Gastrocnemius medialis (tissue), 4 donors: ENCODE results near the gene CAPN5. TPM values are rescaled to one million over a fixed set of nuclear protein-coding genes. Genes with fewer than 3 reads are reported as not detected.

Experiments
- ATAC-seq, 2 donors: fragments of 150-250 bp; one replicate each; pipeline ENCODE4 v1.9.1; 2016
- DNase-seq, 2 donors: peaks; one replicate each; pipeline ENCODE4 v3.0.0-alpha.2; 2019
- H3K27ac ChIP-seq, 4 donors: fragments of 200-600 bp; sonication (generic); 1 replicate in 1 of 4; 2 replicates in 3 of 4; pipeline ENCODE4 v1.5.1; 2016 to 2018; ENCODE audit warnings: mild to moderate bottlenecking in 2 of 4, moderate library complexity in 1 of 4
- H3K27me3 ChIP-seq, 3 donors: fragments of 200-600 bp; sonication (generic) in 2 of 3; 1 replicate in 1 of 3; 2 replicates in 2 of 3; pipeline versions ENCODE4 v1.5.1 to v1.6.0; 2016 to 2019; ENCODE audit warnings: mild to moderate bottlenecking in 1 of 3, moderate library complexity in 1 of 3
- H3K36me3 ChIP-seq, 2 donors: fragments of 200-600 bp; sonication (generic) in 1 of 2; one replicate each; pipeline ENCODE4 v1.5.1; 2017 to 2018
- H3K4me1 ChIP-seq, 2 donors: fragments of 200-600 bp; sonication (generic) in 1 of 2; one replicate each; pipeline ENCODE4 v1.5.1; 2016 to 2017; ENCODE audit warnings: mild to moderate bottlenecking in 2 of 2
- H3K4me3 ChIP-seq, 4 donors: fragments of 200-600 bp; sonication (generic) in 3 of 4; 1 replicate in 1 of 4; 2 replicates in 3 of 4; pipeline ENCODE4 v1.5.1; 2016 to 2019; ENCODE audit warnings: mild to moderate bottlenecking in 2 of 4
- H3K9me3 ChIP-seq, 3 donors: fragments of 200-600 bp; sonication (generic) in 2 of 3; 1 replicate in 1 of 3; 2 replicates in 2 of 3; pipeline ENCODE4 v1.5.1; 2016 to 2019
- POLR2A ChIP-seq, 2 donors: fragments of 450-650 bp; IDR thresholded peaks; one replicate each; pipeline ENCODE4 v1.6.1; 2017; ENCODE audit warnings: antibody characterized with exemption in 2 of 2, mild to moderate bottlenecking in 2 of 2, moderate library complexity in 2 of 2
- in situ Hi-C, 4 donors: fragments of 200-750 bp; cut with MboI; loops; one replicate each; pipeline versions ENCODE4 v1.15.0 to v1.8.0; 2017; ENCODE audit warnings: low sequenced_read_pairs in 4 of 4
- intact Hi-C: fragments of 100-400 bp; cut with DNase I; formaldehyde crosslinking; loops from one replicate; pipeline ENCODE4 v1.15.1; 2023; ENCODE audit warnings: low total_unique reads
- total RNA-seq, 4 donors: library from RNA; depleted of rRNA; stranded (reverse); fragments of >200 nt; gene quantifications; one replicate each; pipeline versions ENCODE4 v1.1.0 to v1.2.3, GENCODE V29; 2016
- TF ChIP-seq, protein P1 (sequence below), 5 experiments: fragments of 450-650 bp in 3 of 5; fragments of 200-600 bp in 2 of 5; sonication (generic) in 2 of 5; IDR thresholded peaks in 4 of 5; conservative IDR thresholded peaks in 1 of 5; 1 replicate in 4 of 5; 2 replicates in 1 of 5; pipeline ENCODE4 v1.5.1; 2016 to 2019; ENCODE audit warnings: antibody characterized with exemption in 5 of 5, mild to moderate bottlenecking in 3 of 5, moderate library complexity in 3 of 5

CAPN5 gene
- total RNA-seq, 4 donors from 2014 or later: 0.58 to 12.4 (median 1.5) TPM

DNA sequence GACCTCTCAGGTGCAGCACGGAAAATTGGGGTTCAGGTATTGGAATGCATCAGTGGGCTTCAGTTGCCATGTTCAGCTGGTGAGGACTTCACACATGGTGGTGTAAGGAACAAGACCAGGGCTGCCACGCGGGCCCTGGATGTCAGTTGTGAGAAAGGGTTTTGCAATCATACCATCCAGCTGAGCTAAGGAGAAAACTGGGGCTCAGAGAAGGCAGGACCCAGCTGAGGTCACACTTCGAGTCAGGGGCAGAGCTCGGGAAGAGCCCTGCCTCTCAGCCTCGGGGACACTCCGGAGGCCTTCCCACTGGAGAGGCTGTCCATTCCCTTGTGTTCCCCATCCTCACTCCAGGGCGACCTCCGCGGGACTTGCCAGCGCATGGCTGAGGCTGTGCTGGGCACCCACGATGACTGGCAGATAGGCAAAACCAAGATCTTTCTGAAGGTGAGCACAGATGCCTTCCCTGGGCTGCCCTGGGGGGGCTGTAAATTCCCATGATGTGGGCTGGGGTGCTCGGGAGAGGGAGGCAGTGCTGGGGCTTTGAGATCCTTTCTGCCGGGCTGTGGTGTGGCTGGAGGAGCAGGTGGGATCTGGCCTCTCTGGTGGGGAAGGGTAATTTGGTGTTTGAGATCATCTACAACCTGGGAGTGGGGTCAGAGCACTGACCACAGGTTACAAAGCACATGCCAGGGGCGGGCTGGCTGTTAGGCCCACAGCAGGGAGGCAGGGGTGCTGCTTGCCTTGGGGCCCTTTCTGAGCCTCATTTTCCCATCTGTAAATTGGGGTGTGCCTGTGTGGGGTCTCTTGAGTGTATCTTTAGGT, 108.5 kb downstream of the CAPN5 start:
- in situ Hi-C loops: no loop called here
- no peak for TF ChIP-seq POLR2A (IDR thresholded peaks at IDR 0.05)
- TF ChIP-seq, protein P1, sequence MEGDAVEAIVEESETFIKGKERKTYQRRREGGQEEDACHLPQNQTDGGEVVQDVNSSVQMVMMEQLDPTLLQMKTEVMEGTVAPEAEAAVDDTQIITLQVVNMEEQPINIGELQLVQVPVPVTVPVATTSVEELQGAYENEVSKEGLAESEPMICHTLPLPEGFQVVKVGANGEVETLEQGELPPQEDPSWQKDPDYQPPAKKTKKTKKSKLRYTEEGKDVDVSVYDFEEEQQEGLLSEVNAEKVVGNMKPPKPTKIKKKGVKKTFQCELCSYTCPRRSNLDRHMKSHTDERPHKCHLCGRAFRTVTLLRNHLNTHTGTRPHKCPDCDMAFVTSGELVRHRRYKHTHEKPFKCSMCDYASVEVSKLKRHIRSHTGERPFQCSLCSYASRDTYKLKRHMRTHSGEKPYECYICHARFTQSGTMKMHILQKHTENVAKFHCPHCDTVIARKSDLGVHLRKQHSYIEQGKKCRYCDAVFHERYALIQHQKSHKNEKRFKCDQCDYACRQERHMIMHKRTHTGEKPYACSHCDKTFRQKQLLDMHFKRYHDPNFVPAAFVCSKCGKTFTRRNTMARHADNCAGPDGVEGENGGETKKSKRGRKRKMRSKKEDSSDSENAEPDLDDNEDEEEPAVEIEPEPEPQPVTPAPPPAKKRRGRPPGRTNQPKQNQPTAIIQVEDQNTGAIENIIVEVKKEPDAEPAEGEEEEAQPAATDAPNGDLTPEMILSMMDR (IDR thresholded peaks at IDR 0.05 in 4 of 5, conservative IDR thresholded peaks at IDR 0.05 in 1 of 5): no peak
- Histone ChIP-seq H3K9me3 (no peaks in the 10 kb centered on the region), H3K36me3 (no peaks in the 10 kb centered on the region), H3K27me3 (no peaks in the 10 kb centered on the region), H3K4me1 (no peaks in the 10 kb centered on the region), H3K27ac (no peak overlapping the region), H3K4me3 (peak overlapping the region in 1 of 4 donors; percentile 6)
- ATAC-seq (peak in 1 of 2 donors; percentile 54), DNase-seq (peak; percentile 18 to 24)
- intact Hi-C loops: no loop called here

Other genes starting within 250 kb of the CAPN5 start
- 1 to 10 TPM; 1.1 to 3.4 (median 2.6) TPM for gene ACER3, start 206.1 kb upstream of the CAPN5 start, total RNA-seq
- gene B3GNT6, start 32.6 kb upstream of the CAPN5 start, total RNA-seq: under 1 TPM in 1 of 4 donors, not detected in 3; 0.10 TPM
- not detected for gene OMP, start 35.9 kb downstream of the CAPN5 start, total RNA-seq
- 1 to 10 TPM; 1.6 to 3.5 (median 2.1) TPM for gene MYO7A, start 61.3 kb downstream of the CAPN5 start, total RNA-seq
- gene GDPD4, start 234.7 kb downstream of the CAPN5 start, total RNA-seq: not detected